Effector CD4-positive, alpha-beta T cell (primary cell): ENCODE results near the gene MAF.

ENCODE experiments used
- DNase-seq: peaks from one replicate; pipeline ENCODE4 v3.0.0-alpha.2; 2020
- total RNA-seq: gene quantifications from one replicate; lab custom pipeline; 2026; lab: John Stamatoyannopoulos, UW

Gene MAF
- 57.6 reads per million, percentile 71 among the genes with 10 or more reads in this experiment for total RNA-seq

DNA sequence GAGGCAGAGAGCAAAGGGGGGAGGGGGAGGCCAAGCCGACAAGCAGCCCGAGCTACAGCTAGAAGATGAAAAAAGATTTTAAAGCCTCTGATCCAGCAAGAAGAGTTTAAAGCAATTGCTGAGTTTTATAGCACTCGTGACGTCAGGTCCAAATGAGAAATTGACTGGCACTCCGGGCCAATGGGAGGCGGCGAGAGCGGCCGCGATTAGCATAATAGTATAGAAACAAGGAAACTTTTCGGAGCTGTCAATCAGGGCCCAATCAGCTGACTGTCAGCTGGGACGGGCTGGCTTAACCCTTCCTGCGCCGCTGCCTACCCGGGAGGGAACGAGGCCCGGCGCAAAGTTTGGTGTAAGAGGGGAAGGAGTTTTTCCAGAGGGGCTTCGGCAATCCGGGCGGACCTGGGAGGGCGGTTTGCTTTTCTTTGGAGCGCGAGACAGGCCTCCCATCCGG lies at the start of gene MAF:
TSS of gene MAF (minus strand) at position 100 of the 454 bp plus-strand sequence. CDS start 835 bp downstream, outside the sequence.
- peak; percentile 89 for DNase-seq

DNA sequence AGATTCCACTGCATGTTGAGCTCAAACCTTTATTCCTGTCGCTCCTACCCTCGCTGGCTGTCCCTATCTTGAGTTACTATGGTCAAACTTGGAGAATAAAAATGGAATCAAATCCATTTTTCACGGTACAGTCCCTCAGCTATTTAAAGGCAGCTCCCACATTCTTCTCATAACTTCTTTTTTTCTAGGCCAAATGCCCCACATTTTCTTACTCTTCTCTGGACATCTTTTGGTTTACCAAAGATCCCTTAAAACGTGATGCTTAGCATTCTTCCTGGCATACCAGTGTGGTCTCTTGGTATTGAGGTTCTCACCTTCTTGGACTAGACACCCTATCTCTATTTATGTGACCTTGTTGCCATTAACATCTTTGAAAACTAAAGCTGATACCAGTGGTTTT lies 48.3 kb upstream of the MAF start:
- no peak for DNase-seq

DNA sequence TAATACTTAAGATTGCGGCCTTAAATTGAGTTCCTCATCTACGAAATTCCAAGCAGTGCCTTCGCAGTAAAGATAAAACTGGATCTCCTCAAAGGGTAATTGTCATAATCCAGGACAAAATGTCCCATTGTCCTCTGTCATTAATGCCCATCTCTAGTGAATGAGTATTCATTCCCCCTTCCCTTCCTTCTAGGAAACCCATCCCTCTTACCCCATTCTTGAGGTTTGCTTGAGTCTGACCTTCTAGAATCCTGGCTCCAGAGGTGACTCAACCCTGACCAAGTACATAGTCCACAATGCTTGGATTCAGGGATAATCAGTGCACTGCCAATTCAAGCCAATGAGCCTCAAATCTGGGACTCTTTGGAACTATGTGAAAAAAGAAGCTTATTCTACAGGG lies 47.0 kb upstream of the MAF start:
- DNase-seq = no peak

DNA sequence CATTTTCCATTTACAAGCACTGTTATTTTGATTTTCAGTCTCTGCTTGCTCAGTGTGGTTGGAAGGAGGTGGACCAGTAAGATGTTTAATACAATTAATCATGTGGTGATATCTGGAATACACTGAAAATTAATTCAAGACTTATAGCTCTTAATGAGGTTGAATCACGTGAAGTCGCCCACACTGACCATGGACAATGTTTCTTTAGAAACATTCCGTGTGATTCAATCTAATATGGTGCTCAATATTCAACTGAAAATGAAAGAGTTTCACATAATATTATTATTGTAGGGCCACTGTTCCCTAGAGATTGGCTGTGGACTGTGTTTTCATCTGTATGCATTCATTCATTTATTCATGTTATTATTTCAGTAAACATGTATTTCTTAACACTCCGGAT lies 45.2 kb upstream of the MAF start:
- DNase-seq = no peak

DNA sequence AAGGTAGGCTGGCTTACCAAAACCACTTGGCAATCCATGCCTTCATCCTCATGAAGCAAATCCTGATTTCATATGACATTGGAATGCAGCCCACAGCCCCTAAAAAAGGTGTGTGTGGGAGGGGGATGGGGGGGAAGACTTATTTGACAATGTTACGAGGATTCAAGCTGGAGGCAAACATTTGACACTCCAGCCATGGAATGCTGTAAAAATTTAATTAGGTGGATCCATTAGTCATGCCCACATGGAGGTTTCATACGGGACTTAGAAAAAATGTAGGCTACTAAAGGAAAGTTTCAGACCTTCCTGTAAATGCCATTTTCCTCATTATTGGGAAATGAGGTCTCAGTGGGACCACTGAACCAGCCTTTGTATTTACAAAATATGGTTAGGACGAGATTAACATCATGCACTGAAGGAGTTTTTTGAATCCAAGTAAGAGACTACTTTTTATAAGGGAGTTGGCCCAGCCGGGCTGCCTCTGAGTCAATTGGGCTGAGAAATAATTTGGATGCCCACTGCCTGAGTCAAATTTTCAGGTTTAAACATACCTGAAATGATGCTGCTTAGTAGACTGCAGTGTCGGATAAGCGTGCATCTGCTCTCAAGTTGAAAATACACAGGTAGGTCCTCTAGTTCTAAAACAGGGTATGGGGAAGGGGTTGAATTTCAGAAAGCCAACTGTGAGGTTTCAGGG lies 44.6 kb upstream of the MAF start:
- no peak for DNase-seq

DNA sequence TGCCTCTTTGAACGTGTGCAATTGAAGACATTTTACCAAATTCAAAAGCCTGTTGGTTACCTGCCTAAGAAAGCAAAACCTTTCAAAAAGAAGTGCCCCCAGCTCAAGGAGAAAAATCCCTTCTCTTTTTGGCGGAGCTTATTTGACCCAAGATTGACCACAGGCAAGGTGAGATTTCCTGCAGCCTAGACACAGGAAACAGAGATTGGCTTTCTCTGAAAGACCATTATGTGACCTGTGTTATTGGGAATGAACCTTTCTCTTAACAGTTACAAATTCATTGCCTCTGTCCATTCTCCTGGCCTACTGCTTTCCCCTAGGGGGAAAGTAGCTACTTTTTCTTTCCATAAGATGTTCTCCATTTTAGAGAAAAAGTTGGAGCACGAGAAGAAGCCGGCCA lies 42.1 kb upstream of the MAF start:
- DNase-seq = no peak

DNA sequence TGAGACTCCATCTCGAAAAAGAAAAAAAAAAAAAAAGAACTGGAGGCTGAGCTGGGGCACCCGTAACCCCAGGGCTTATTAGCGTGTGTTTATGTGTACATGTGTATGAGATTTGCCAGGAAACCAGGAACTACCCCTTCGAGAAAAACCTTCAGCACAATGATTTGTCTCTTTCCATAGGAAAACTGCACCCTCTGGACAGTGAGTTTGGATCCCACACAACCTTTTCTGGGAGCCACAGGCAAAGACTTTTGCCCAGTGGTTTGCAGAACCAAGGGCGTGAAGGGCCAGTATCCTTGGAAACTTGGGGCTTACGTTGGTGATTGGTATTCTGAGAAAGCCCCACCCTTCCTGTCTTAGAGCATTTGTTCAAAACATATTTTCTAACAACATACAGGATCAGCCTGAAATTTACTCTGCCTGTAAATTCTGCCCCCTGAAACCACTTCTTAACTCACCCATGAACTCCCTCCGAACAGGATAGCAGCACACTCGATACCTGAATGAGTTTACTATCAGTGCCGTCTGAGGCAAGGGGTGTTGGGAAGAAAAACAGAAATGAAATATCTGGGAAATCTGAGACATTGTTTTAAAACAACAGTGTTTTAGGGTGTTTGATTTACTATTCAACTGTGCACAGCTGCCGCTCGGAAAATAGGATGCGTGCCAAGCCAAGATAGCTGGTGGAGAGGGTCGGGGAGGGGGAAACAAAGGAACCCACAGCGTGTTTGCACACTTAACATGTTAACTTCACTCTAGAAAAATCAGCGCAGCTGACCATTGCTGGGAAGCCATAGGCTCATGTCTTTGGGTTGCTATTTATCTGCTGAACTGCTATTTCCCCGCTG lies 40.2 kb upstream of the MAF start:
- DNase-seq = no peak

DNA sequence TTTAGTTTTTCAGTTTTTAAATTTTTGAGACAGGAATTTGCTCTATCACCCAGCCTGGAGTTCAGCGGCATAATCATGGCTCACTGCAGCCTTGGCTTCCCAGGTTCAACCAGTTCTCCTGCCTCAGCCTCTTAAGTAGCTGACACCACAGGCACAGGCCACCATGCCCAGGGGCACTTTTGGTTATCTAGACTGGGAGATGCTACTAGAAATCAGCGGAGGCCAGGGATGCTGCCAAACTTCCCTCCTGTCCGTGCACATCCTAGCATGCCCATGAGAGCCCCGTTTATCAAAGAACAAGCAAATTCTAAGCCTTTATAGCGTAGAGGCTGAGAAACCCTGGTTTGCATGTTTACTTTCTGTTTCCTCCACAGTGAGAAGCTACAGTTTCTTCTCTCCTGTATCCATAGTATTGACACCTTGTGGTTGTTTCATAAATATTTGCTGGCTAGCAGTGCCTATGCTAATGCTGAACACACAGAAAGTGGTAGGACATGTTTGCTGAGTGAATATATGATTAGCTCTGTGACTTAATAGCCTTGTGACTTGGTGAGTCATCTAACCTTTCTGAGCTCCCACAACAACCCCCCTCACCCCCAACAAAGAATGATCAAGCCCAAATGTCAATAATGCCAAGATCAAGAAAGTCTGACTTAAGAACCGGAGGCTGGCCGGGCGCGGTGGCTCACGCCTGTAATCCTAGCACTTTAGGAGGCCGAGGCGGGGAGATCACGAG lies 39.2 kb upstream of the MAF start:
- no peak for DNase-seq

DNA sequence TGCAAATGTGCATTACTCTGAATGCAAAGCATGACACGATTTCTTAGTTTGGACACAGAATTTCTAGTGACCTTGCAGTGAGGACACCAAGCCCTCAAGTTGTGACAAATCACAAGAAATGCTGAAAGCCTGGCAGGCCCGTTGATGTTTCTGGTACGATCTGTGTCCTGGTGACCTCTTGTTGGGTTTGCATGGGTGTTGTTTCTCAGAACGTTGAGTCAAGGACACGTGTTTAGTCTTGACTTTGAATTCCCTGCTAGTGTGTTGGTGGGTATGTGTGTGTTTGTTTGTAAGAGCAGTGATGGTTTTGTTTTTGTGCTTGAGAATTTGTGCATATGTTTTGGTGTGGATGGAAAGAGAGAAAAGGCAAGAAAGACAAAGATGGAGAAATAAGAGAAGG lies 37.8 kb upstream of the MAF start:
- DNase-seq = no peak

DNA sequence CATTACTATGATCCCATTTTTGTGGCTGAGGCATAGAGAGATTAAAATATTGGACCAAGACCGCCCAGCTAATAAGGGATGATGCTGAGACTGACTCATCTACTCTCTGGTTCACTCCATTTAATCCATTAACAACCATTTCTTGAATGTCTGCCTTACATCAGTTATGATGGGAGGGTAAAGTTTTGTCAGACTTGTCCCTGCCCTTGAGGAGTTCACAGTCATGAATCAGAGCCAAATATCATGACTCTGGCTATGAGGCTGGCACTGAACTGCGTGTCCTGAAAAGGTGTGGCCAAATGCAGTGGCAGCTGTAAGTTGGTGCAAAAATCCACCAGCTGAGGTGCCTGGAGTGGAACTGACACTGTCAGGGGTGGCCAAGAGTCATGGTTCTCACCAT lies 35.0 kb upstream of the MAF start:
- DNase-seq = no peak

DNA sequence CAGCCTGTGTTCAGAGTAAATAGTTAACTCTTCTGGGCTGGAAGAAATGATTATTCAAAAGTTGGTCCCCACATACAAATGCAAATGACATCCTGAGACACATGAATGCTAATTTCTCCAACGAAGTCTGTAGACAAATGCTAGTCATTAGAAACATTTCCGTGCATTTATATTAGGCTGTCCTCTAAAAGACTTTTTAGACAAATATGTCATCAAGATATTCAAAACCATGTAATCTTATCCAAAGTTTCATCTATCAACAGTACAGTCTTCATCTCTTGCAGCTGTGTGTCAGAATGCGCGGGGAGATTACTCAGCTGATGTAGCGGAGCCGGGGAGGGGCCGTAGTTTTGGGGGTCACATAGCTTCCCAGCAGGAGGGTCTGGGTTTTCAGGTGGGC lies 33.8 kb upstream of the MAF start:
- DNase-seq = no peak

DNA sequence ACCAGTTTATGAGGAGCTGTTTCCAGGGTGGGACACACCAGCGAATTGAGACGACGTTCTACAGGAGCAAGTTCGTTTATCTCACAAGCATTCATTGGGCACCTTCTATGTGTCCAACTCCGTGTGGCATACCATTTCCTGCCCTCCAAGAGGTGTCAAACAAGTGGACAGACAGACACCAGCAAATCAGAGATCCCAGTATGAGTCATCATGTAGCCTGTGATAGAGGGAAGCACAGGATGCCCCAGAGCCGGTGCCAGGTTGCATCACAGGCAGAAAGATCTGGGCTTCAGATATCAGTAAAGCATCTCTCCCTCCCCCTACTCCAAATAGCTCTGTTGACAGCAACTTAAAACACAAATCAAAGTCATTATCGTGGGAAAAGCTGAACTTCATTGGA lies 31.8 kb upstream of the MAF start:
- no peak for DNase-seq

DNA sequence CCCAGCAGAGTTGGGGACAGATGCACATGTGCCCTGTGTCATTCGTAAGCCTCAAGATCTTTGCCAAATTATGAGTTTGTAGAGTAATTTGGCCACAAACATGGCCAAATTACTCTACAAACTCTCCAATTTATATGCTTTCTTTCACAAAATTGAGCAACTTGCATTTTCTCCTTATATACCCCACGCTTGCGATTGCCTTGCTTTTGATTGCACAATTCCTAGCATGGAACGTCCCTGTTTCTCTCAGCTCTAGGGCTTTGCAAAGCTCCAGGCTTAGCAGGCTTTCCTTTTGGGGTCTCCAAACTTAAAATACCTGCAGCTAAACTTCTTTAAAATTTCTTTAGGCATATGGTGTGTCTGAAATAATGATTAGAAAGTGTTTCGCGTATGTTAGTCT lies 28.5 kb upstream of the MAF start:
- no peak for DNase-seq

DNA sequence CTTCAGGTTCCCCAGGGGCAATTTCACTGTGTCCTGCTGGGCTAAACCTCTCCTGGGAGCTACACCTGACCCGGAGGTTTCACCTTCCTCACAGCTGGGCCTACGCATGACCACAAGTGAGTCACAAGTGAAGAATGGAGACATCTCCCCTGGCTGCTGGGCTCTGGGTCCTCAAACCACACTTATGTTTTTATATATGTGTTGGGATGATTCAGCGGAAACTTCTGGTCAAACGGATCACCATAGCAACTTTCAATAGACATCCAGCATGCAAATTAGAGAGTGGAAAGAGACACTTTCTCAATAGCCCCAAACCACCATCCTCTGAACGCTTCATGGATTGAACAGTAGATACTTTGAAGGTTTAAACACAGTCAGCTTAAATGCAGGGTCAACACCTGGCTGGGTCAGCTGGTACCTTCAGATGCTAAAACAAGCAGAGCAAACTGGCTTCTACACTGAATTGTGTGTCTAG lies 28.0 kb upstream of the MAF start:
- DNase-seq = no peak

DNA sequence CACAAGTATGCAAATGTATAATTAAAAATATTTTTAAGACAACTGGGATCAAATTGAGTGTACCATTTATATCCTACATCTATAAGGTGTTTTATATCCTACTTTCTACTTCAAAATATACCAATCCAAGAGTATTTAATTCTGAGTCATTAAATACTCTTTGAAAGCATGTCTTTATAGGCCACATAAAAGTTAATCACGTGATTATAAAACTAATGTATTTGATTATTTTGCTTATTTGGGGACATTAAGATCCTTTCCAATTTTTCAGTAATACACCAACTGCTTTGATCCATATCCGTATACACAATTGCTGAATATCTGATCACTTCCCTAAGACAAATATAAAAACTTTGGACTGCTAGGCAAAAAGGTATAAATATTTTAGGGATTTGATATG lies 26.6 kb upstream of the MAF start:
- no peak for DNase-seq

DNA sequence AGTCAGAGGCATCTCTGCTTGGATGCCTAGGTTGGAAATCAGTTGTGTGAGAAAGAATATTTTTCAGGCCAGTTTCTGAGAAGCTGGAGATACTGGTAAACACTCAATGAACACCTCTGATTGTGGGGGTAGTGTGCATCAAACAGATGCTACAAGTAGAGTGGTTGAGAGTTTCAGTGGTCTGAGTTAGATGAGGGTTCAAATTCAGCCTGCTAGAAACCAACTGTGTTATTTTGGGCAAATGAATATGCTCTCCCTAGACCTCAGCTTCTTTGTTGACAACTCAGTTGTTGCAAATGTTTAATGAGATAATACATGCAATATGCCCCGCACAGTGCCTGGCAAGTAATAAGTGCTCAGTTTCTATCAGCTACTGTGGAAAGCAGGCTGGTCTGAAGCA lies 25.2 kb upstream of the MAF start:
- no peak for DNase-seq

DNA sequence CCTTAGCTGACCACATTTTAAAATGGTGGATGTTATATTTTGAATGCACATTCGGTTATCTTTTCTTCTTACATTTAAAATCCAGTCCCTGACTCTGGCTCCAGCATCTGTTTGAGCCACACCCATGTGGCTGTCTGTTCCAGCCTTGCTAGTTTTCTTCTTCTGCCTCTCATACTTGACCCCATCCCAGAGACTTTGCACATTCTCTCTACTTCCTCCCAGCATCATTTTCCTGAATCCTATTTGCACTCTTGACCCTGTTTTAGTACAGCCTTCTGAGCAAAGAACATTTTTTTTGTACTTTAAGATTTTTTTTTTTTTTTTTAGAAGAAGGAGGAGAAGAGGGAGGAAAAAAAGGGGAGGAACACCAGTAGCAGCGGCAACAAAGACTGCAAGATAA lies 23.3 kb upstream of the MAF start:
- DNase-seq = no peak

DNA sequence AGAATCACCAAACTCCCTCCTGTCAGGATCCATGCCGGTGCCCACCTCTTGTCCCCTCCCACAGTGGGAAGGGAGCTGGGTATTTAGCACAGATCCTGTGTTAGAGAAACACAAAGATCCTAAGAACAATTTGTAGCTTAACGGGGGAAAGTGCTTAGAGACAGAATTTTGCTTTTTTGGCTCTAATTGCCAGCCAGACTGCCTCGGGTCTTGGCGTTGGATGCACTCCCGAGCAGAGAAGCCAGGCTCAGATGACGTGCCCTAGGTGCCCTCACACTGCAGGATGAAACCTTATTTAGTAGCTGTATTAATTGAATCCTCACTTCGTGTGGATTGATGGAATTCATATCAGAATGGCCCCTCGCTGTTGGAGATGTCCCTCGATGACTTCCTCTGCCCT lies 22.5 kb upstream of the MAF start:
- no peak for DNase-seq

DNA sequence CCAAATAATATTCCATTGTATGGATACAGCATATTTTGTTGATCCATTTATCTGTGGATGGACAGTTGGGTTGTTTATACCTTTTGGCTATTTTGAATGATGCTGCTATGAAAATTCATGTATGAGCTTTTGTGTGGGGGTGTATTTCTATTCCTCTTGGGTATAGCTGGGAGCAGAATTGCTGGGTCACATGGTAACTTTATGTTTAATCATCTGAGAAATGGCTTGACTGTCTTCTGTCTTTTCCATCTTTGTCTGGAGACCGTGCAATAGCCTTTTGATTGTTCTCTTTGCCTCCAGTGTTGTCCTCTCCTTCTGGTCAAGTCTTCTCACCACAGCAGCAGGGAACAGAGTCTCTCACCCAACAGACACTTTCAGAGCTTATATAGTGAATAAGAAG lies 20.5 kb upstream of the MAF start:
- DNase-seq = no peak

DNA sequence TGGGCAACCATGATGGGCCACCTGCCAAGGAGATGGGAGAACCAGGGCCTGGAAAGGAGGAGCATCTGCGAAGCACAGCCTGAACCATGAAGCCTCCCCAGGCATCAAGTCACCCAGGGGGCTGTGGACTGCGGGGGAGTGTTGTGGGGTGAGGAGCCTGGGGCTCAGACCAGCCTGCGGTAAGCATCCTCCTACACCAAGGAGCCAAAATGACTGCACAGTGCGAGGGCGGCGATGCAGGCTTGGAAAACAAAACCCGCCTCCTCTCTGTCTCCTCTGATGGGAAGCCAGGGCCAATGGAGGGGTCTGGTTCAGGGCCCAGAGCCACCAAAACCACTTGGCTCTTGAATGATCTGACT lies 18.1 kb upstream of the MAF start:
- no peak for DNase-seq

DNA sequence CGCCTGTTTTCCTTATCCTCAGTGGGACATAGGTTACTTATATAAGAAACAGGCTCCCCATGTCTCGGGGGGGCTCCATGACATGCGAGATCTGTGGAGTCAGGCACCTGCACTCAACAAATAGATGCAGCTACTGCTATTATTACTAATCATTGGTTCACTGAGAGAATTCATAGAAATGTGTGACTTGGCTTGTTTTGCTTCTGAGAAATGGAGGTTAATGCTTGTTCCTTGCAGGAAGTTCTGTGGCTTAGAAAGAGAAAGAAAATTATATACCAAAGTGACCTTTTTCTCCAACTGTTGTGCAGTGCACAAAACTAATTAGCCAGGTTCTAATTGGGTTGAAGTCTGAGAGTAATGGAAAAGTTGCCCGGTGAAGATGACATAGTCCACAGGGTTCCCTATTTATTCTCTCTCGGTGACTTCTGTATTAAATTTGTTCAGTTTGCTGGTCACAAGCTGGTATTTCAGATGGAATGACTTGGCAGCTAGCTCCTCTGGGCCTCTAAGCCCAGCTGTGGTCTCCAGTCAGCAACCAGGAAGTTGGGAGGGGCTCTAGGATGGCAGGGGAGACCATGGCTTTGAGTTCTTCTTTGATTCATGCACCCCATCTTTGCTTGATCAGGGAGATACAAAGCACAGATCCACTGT lies 17.6 kb upstream of the MAF start:
- DNase-seq = no peak

DNA sequence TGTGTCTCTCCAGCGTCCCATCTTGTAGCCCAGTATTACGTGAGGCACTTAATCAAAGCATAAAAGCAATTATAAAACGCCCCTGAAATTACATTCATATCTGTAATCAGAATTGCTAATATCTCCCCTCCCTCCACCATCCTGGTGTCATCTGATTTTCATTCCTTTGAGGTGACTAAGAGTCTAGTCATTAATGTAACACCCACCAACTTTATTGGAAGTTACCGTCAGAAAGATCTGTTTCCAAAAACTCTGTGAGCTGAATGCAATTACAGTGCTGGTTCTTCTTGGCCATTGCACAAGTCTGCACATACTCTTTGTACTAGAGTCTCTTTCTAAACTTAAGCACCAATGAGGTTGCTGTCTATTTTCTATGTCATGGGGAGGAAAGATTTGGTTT lies 12.5 kb upstream of the MAF start:
- DNase-seq = no peak

DNA sequence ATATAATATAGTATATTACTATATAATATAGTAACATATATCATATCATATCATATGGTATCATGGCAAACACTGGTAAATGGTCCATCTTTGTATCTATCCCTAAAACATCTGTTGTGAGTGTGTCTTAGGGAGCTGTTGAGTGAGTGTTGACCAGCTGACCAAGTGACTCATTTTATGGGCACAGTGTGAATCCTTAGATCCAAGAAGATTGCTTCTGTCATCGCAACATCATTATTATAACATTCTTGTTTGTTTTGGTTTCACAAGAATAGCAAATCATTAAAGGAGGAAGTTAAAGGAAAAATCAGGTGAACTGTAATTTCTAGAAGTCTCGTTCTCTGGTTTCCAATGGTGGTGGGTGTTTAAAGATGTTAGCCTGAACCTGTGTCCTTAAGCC lies 11.7 kb upstream of the MAF start:
- DNase-seq = no peak
